ENCODE results near the gene TPP2. TPM values are rescaled to one million over a fixed set of nuclear protein-coding genes. Genes with fewer than 3 reads are reported as not detected.

TPP2 gene
- total and polyA plus RNA-seq, 3 donors from 2014 or later: 86.2 to 171 (median 112) TPM

DNA sequence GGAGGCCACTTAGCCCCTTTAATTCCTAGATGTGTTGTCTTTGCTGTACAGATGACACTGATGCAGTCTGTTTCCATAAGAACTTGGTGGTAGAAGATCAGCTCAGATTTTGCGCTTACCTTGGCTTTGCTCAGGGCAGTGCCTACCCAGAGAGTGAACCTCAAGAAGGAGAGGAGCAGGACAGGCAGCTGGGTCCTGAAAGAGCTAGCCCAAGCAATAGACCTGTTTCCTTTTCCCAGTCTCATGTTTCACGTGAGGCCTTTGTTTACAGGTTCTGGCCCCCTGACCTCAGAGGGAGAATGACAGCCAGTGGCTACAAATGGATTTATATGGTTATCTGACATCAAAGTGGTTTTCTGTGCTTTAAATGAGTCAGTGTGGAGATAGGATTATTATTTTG, 58.0 kb downstream of the TPP2 start:
- whole genome bisulfite sequencing, 2 donors: 71 to 89% methylated on average over 2 of the region's 2 CpGs
- Histone ChIP-seq H3K27ac (no peak overlapping the region), H3K9me3 (no peaks in the 10 kb centered on the region), H3K4me3 (no peak overlapping the region), H3K27me3 (no peaks in the 10 kb centered on the region), H3K4me1 (no peaks in the 10 kb centered on the region), H3K36me3 (ENCODE audit: low read depth, missing control alignments) (no peaks in the 10 kb centered on the region)
- intact Hi-C loops (cut with DNase I; ENCODE audit: low total_unique reads): no loop called here
- DNase-seq: no peak
- no peak for TF ChIP-seq POLR2A (IDR thresholded peaks at IDR 0.05)
- TF ChIP-seq, protein P1, sequence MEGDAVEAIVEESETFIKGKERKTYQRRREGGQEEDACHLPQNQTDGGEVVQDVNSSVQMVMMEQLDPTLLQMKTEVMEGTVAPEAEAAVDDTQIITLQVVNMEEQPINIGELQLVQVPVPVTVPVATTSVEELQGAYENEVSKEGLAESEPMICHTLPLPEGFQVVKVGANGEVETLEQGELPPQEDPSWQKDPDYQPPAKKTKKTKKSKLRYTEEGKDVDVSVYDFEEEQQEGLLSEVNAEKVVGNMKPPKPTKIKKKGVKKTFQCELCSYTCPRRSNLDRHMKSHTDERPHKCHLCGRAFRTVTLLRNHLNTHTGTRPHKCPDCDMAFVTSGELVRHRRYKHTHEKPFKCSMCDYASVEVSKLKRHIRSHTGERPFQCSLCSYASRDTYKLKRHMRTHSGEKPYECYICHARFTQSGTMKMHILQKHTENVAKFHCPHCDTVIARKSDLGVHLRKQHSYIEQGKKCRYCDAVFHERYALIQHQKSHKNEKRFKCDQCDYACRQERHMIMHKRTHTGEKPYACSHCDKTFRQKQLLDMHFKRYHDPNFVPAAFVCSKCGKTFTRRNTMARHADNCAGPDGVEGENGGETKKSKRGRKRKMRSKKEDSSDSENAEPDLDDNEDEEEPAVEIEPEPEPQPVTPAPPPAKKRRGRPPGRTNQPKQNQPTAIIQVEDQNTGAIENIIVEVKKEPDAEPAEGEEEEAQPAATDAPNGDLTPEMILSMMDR (IDR thresholded peaks at IDR 0.05): no peak

DNA sequence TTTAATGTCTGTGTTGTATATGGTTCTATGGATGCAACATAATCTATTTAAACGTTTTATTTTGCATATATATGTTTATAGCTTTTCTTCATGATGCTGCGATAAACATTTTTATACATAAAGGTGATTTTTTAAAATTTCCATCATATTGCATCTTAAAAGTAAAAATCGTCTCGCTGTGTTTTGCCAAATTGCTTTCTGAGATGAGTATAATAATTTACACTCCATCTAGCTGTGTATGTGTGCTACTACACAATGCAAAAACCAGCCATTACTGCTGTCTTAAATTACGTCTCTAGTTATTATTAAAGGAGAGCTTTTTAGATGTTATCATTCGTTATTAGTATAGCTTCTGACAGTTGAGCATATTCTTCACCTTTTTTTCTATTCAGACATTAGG, 60.8 kb downstream of the TPP2 start:
- WGBS, 2 donors: 83 to 92% methylated on average over 6 of the region's 6 CpGs
- no peak overlapping the region for H3K27ac ChIP-seq

DNA sequence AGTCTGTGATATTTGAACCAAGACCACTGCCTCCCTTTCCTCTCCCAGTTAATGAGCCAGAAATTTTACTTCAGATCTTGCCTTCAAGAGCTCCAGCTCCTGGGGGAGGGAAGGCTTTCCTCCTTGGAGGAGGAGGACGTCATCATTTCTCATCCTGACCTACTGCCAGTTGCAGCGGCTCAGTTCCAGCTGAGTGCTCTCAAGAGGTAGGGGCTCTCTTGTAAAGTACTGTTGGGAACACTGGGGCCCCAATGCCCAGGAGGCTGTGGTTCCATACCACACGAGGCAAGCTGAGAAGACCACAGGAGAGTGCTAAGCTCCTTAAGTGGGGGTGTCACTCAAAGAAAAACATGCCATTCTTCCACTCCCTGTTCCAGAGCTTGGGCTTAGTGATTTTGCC, 61.9 kb downstream of the TPP2 start:
- Histone ChIP-seq H3K27me3 (no peaks in the 10 kb centered on the region), H3K4me3 (no peak overlapping the region), H3K4me1 (no peaks in the 10 kb centered on the region), H3K27ac (no peak overlapping the region), H3K9me3 (no peaks in the 10 kb centered on the region), H3K36me3 (ENCODE audit: low read depth, missing control alignments) (no peaks in the 10 kb centered on the region)
- intact Hi-C loops (cut with DNase I; ENCODE audit: low total_unique reads): no loop called here
- no peak for TF ChIP-seq POLR2A (IDR thresholded peaks at IDR 0.05)
- TF ChIP-seq, protein P1 (IDR thresholded peaks at IDR 0.05): no peak
- 73 to 85% methylated on average over 3 of the region's 3 CpGs for WGBS, 2 donors
- DNase-seq: no peak

More for the DNA sequence above, 60.8 kb downstream of the TPP2 start:
- H3K36me3 ChIP-seq (ENCODE audit: low read depth, missing control alignments): no peaks in the 10 kb centered on the region
- no peaks in the 10 kb centered on the region for H3K9me3 ChIP-seq
- no peaks in the 10 kb centered on the region for H3K4me1 ChIP-seq
- H3K27me3 ChIP-seq: no peaks in the 10 kb centered on the region
- intact Hi-C loops (cut with DNase I; ENCODE audit: low total_unique reads): no loop called here
- H3K4me3 ChIP-seq: no peak overlapping the region
- no peak for DNase-seq
- TF ChIP-seq POLR2A (IDR thresholded peaks at IDR 0.05): no peak
- TF ChIP-seq, protein P1 (IDR thresholded peaks at IDR 0.05): no peak

DNA sequence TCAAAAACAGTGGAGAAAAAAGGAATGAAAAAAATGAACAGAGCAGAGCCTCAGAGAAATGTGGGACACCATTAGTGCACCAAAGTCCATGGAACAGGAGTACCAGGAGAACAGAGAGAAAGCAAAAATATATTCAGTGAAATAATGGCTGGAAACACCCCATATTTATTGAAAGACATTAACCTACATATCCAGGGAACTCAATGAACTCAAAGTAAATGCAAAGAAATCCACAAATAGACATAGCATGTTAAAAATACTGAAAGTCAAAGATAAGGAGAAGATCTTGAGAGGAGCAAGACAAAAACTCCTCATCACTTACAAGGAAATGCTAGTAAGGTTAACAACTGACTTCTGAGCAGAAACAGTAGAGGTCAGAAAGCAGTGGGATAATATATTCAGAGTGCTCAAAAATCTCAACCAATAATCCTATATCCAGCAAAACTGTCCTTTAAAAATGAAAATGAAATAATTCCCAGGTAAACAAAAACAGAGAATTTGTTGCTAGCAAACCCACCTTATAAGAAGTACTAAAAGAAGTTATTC, 62.5 kb downstream of the TPP2 start:
- intact Hi-C loops (cut with DNase I; ENCODE audit: low total_unique reads): no loop called here
- no peaks in the 10 kb centered on the region for H3K36me3 ChIP-seq (ENCODE audit: low read depth, missing control alignments)
- no peak for DNase-seq

DNA sequence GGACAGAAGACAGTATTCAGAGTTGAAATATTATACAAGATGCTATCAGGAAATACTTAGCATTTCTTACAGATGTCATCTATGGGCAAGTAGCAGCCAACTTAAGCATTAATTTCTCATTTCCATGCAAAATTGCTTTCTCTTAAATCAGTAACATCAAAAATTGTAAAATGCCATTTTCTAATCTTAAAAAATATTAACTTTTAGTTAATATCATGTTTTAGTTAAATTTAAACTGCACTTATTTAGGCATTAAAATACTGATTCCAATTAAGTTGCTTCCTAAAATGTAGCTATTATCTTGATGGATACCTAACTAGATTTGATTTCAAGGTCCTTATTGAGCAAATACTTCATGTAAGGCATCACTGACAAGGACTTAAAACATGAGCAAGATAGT, 70.2 kb downstream of the TPP2 start:
- H3K27me3 ChIP-seq: no peaks in the 10 kb centered on the region
- TF ChIP-seq POLR2A (IDR thresholded peaks at IDR 0.05): no peak
- TF ChIP-seq, protein P1 (IDR thresholded peaks at IDR 0.05): no peak
- H3K4me1 ChIP-seq: no peaks in the 10 kb centered on the region
- H3K9me3 ChIP-seq: no peaks in the 10 kb centered on the region
- DNase-seq: no peak
- intact Hi-C loops (cut with DNase I; ENCODE audit: low total_unique reads): no loop called here
- no peak overlapping the region for H3K4me3 ChIP-seq
- no peaks in the 10 kb centered on the region for H3K36me3 ChIP-seq (ENCODE audit: low read depth, missing control alignments)
- no peak overlapping the region for H3K27ac ChIP-seq

More for the DNA sequence above, 62.5 kb downstream of the TPP2 start:
- no peak overlapping the region for H3K27ac ChIP-seq
- no peaks in the 10 kb centered on the region for H3K4me1 ChIP-seq
- no peaks in the 10 kb centered on the region for H3K9me3 ChIP-seq
- H3K27me3 ChIP-seq: no peaks in the 10 kb centered on the region
- H3K4me3 ChIP-seq: no peak overlapping the region
- TF ChIP-seq, protein P1 (IDR thresholded peaks at IDR 0.05): no peak
- TF ChIP-seq POLR2A (IDR thresholded peaks at IDR 0.05): no peak

Measured in testis (tissue), 3 donors.